Esophagus muscularis mucosa (tissue), 4 donors: Measurements from ENCODE around the gene PEPD.

Experiments used
- EP300 ChIP-seq: sonication (generic); formaldehyde crosslinking; IDR thresholded peaks from one replicate; pipeline ENCODE4 v1.6.1; 2017; ENCODE audit warnings: antibody characterized with exemption
- POLR2A ChIP-seq: fragments of 450-650 bp; IDR thresholded peaks from one replicate; pipeline ENCODE4 v1.6.1; 2017; ENCODE audit warnings: antibody characterized with exemption, moderate library complexity, mild to moderate bottlenecking, low read depth
- POLR2AphosphoS5 ChIP-seq, 2 donors: sonication (generic); formaldehyde crosslinking; IDR thresholded peaks; one replicate each; pipeline ENCODE4 v1.6.1; 2017; ENCODE audit warnings: antibody characterized with exemption in 2 of 2
- TF ChIP-seq, protein P1 (sequence below), 3 experiments: fragments of 200-600 bp in 2 of 3; fragments of 450-650 bp in 1 of 3; sonication (generic) in 2 of 3; IDR thresholded peaks; one replicate each; pipeline ENCODE4 v1.5.1; 2017 to 2019; ENCODE audit warnings: antibody characterized with exemption in 3 of 3, mild to moderate bottlenecking in 2 of 3, moderate library complexity in 1 of 3

DNA sequence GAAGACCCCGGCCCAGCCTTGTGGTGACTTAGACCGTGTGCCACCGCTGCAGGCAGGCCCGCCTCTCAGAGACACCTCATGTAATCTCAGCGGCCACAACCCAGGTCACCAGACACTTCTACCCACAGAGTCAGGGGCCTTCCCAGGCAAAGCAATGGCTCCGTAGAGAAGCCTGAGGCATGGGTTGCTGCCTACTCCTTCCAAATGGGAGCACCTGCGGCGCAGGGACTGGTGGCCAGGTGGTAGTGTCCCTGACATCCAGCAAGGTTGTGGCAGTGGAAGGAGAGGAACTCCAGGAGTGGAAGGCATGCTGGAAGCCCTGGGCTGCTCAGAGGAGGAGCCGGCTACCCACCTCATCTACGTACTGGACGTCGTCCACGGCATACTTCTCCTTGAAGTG, 21.0 kb downstream of the PEPD start:
- TF ChIP-seq, protein P1, sequence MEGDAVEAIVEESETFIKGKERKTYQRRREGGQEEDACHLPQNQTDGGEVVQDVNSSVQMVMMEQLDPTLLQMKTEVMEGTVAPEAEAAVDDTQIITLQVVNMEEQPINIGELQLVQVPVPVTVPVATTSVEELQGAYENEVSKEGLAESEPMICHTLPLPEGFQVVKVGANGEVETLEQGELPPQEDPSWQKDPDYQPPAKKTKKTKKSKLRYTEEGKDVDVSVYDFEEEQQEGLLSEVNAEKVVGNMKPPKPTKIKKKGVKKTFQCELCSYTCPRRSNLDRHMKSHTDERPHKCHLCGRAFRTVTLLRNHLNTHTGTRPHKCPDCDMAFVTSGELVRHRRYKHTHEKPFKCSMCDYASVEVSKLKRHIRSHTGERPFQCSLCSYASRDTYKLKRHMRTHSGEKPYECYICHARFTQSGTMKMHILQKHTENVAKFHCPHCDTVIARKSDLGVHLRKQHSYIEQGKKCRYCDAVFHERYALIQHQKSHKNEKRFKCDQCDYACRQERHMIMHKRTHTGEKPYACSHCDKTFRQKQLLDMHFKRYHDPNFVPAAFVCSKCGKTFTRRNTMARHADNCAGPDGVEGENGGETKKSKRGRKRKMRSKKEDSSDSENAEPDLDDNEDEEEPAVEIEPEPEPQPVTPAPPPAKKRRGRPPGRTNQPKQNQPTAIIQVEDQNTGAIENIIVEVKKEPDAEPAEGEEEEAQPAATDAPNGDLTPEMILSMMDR (IDR thresholded peaks at IDR 0.05), result no peak
- TF ChIP-seq POLR2A, result no peak
- TF ChIP-seq POLR2AphosphoS5 (IDR thresholded peaks at IDR 0.05), result no peak
- no peak for TF ChIP-seq EP300
